Panc1 (cell line): ENCODE results near the gene FAM107B. TPM values are rescaled to one million over a fixed set of nuclear protein-coding genes. Genes with fewer than 3 reads are reported as not detected.

Experiments
- ATAC-seq: fragments of 200-7000 bp; cut with Tn5 transposase; 2 replicates; pipeline ENCODE4 v1.9.1; 2020; ENCODE audit warnings: mild to moderate bottlenecking, moderate library complexity
- BruUV-seq: library from RNA; stranded (reverse); fragments of 400-500 nt; replicated peaks from 2 replicates; lab custom pipeline; 2021; lab: Mats Ljungman, UMichigan
- CTCF ChIA-PET: fragments of 300-600 bp; sonication (Branson Sonifier 250); formaldehyde crosslinking; loops from one replicate; lab custom pipeline; 2022; ENCODE audit warnings: antibody characterized with exemption; lab: Charles Lee
- POLR2A ChIA-PET: fragments of 300-600 bp; sonication (Branson Sonifier 250); formaldehyde crosslinking; loops from one replicate; lab custom pipeline; 2022; ENCODE audit warnings: antibody characterized with exemption; lab: Charles Lee
- DNase-seq: peaks from one replicate; pipeline ENCODE4 v3.0.0-alpha.2; 2010; ENCODE audit warnings: low read depth, low spot score
- H3K27ac ChIP-seq: 2 replicates; pipeline ENCODE4 v1.5.1; 2011; ENCODE audit warnings: mild to moderate bottlenecking, low read length, inconsistent platforms
- H3K27me3 ChIP-seq: fragments of 200-500 bp; sonication (Bioruptor generic); 2 replicates; pipeline ENCODE4 v1.6.0; 2014; ENCODE audit warnings: low read length, inconsistent platforms; ENCODE audit not compliant: control insufficient read depth, insufficient read depth
- H3K36me3 ChIP-seq: fragments of 200-500 bp; sonication (Bioruptor generic); 2 replicates; pipeline ENCODE4 v1.5.1; 2014; ENCODE audit warnings: inconsistent platforms, mild to moderate bottlenecking, low read length, moderate library complexity; ENCODE audit not compliant: control insufficient read depth, insufficient read depth
- H3K4me1 ChIP-seq: 2 replicates; pipeline ENCODE4 v1.5.1; 2011; ENCODE audit warnings: inconsistent platforms, mild to moderate bottlenecking, low read length, moderate library complexity; ENCODE audit not compliant: control insufficient read depth, insufficient read depth
- H3K4me3 ChIP-seq, 2 experiments: 2 replicates each; pipeline ENCODE4 v1.5.1; 2011 to 2012; ENCODE audit warnings: low read depth in 2 of 2, low read length in 2 of 2, mild to moderate bottlenecking in 2 of 2, inconsistent platforms in 1 of 2, moderate library complexity in 1 of 2
- H3K9me3 ChIP-seq: fragments of 200-500 bp; sonication (Bioruptor generic); 2 replicates; pipeline ENCODE4 v1.5.1; 2014; ENCODE audit warnings: low read depth, mild to moderate bottlenecking, inconsistent platforms, low read length, moderate library complexity; ENCODE audit not compliant: control insufficient read depth, insufficient read depth
- CTCF ChIP-seq: fragments of 450-650 bp; IDR thresholded peaks from 2 replicates; pipeline ENCODE4 v1.5.1; 2017; ENCODE audit warnings: mild to moderate bottlenecking
- POLR2AphosphoS5 ChIP-seq: IDR thresholded peaks from 2 replicates; pipeline ENCODE4 v1.6.1; 2012; ENCODE audit warnings: mild to moderate bottlenecking, low read depth, low read length, moderate library complexity
- REST ChIP-seq, 2 experiments: IDR thresholded peaks; 2 replicates each; pipeline ENCODE4 v1.6.1; 2011 to 2012; ENCODE audit warnings: low read depth in 2 of 2, control low read depth in 1 of 2, low read length in 1 of 2, mild to moderate bottlenecking in 1 of 2, moderate library complexity in 1 of 2; ENCODE audit not compliant: insufficient read depth in 1 of 2
- SIN3A ChIP-seq: IDR thresholded peaks from 2 replicates; pipeline ENCODE4 v1.6.1; 2012; ENCODE audit warnings: low read depth, mild to moderate bottlenecking, low read length, moderate library complexity, borderline replicate concordance; ENCODE audit not compliant: insufficient read depth
- TCF7L2 ChIP-seq: IDR thresholded peaks from 2 replicates; pipeline ENCODE4 v1.6.1; 2011; ENCODE audit warnings: mild to moderate bottlenecking, low read depth, low read length, inconsistent platforms
- in situ Hi-C: cut with HindIII; loops from 2 replicates; pipeline ENCODE4 v1.10.0; 2016; ENCODE audit warnings: low sequenced_read_pairs, low pct_unique_long_range_greater_than_20kb
- intact Hi-C: fragments of 100-400 bp; cut with micrococcal nuclease; formaldehyde crosslinking; loops from one replicate; pipeline ENCODE4 v1.10.0; 2022; ENCODE audit not compliant: unreplicated experiment
- total RNA-seq: library from RNA; stranded (reverse); gene quantifications from one replicate; pipeline ENCODE4 v1.2.1, GENCODE V29; 2021; ENCODE audit not compliant: unreplicated experiment

The FAM107B gene
- total RNA-seq, 1 experiment from 2014 or later, result 13.4 TPM

GRCh38 chr10:14692344-14693076 is 82.2 kb downstream of the FAM107B start:
- ChIA-PET POLR2A (no interaction called here), CTCF (no interaction called here)
- Histone ChIP-seq H3K4me1 (no peaks in the 10 kb centered on the region), H3K27me3 (no peaks in the 10 kb centered on the region), H3K4me3 (no peak overlapping the region), H3K9me3 (no peaks in the 10 kb centered on the region), H3K27ac (no peak overlapping the region), H3K36me3 (no peaks in the 10 kb centered on the region)
- intact Hi-C loops (no loop called here), in situ Hi-C loops (no loop called here)
- BruUV-seq, result no TSS peak
- no peak for ATAC-seq
- no peak for DNase-seq
- TF ChIP-seq TCF7L2, result no peak
- no peak for TF ChIP-seq REST (IDR thresholded peaks at IDR 0.05; ENCODE audit: insufficient read depth in 1 of 2, low read depth in 2 of 2, low read length in 1 of 2)
- no peak for TF ChIP-seq CTCF
- no peak for TF ChIP-seq SIN3A
- TF ChIP-seq POLR2AphosphoS5, result no peak

GRCh38 chr10:14691359-14691758 is 83.3 kb downstream of the FAM107B start:
- Histone ChIP-seq H3K27me3 (no peaks in the 10 kb centered on the region), H3K4me3 (no peak overlapping the region), H3K27ac (no peak overlapping the region), H3K9me3 (no peaks in the 10 kb centered on the region), H3K4me1 (no peaks in the 10 kb centered on the region), H3K36me3 (no peaks in the 10 kb centered on the region)
- no peak for DNase-seq
- BruUV-seq, result no TSS peak
- ATAC-seq, result no peak
- ChIA-PET POLR2A (no interaction called here), CTCF (no interaction called here)
- TF ChIP-seq SIN3A, result no peak
- no peak for TF ChIP-seq POLR2AphosphoS5
- TF ChIP-seq REST (IDR thresholded peaks at IDR 0.05; ENCODE audit: insufficient read depth in 1 of 2, low read depth in 2 of 2, low read length in 1 of 2), result no peak
- no peak for TF ChIP-seq TCF7L2
- no peak for TF ChIP-seq CTCF
- in situ Hi-C loops (no loop called here), intact Hi-C loops (no loop called here)
